ENCODE data around the gene PSMA3. TPM values are rescaled to one million over a fixed set of nuclear protein-coding genes. Genes with fewer than 3 reads are reported as not detected.

PSMA3 gene
- total and polyA plus RNA-seq, 9 of the 15 experiments (the other 6 are each of a cell fraction or from before 2014, with no cell fraction given): 129 to 786 (median 319) TPM

DNA sequence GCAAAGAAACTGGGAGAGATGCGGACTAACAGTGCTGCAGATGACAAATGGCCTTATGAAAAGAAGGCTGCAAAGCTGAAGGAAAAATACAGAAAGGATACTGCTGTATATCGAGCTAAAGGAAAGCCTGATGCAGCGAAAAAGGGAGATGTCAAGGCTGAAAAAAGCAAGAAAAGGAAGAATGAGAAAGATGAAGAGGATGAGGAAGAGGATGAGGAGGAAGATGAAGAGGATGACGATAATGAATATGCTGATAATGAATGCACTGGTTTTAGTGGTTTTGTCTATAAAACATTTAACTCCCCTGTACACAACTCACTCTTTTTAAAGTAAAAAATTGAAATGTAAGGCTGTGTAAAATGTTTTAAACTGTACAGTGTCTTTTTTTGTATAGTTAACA is 40.5 kb downstream of the PSMA3 start (continued):
- no peak for TF ChIP-seq ZNF347 (CRISPR knock-in tag; IDR thresholded peaks at IDR 0.05; ENCODE audit: low read depth)

DNA sequence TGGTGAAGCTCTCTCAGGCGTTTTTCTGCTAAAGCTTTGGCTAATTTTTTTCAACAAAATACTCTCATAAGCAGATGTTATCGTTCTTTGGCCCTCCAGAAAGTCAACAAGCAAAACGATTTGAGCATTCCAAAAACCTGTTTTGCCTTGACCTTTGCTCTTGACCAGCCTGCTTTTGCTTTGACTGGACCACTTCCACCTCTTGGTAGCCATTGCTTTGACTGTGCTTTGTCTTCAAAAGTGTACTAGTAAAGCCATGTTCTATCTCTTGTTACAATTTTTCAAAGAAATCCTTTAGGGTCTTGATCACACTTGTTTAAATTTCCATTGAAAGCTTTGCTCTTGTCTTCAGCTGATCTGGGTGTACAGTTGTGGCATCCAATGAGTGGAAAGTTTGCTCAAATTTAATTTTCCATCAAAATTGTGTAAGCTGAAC is 43.0 kb downstream of the PSMA3 start:
- no TSS peak for BruUV-seq (replicated peaks)
- FAIRE-seq: no peak
- Histone ChIP-seq H3K79me2 (ENCODE audit: control insufficient read depth, insufficient read depth, low read length) (peaks cover 71% of the 10 kb centered on the region), H3K36me3 (ENCODE audit: control insufficient read depth, insufficient read depth, low read length) (peaks cover 95% of the 10 kb centered on the region), H3K9me1 (ENCODE audit: control insufficient read depth, insufficient read depth, low read length) (no peaks in the 10 kb centered on the region), H3K4me2 (ENCODE audit: insufficient read depth, low read length) (no peak overlapping the region), H3K27ac (ENCODE audit: extremely low read depth, low read depth, low read length) (no peak overlapping the region), H4K20me1 (replicated peaks; ENCODE audit: control insufficient read depth, insufficient read depth, low read length) (no peaks in the 10 kb centered on the region), H3K9me3 (replicated peaks; ENCODE audit: control insufficient read depth, insufficient read depth, low read depth, low read length) (no peaks in the 10 kb centered on the region), H3K4me1 (replicated peaks in 1 of 2; ENCODE audit: control insufficient read depth in 2 of 2, insufficient read depth in 2 of 2, low read length in 2 of 2) (peaks cover 0 to 6% of the 10 kb centered on the region in 2 experiments; a peak in 3 of 5 replicates), H3K4me3 (no peak overlapping the region), H3K27me3 (ENCODE audit: control insufficient read depth in 2 of 2, insufficient read depth in 2 of 2, low read length in 2 of 2) (no peaks in the 10 kb centered on the region), H2AFZ (ENCODE audit: low read depth, low read length) (no peak overlapping the region), H3K9ac (ENCODE audit: insufficient read depth in 1 of 2, low read depth in 2 of 2, low read length in 2 of 2) (no peak overlapping the region)
- CTCF ChIA-PET (ENCODE audit: low intra/inter-chr PET ratio): no interaction called here
- ATAC-seq: no peak
- in situ Hi-C loops (cut with MboI): no loop called here
- POLR2A ChIA-PET: interaction anchor here (1.1 to 1.8 kb wide), 3 partner anchors 10 to 13 kb away, joined by 3 to 5 read pairs (median 5); partner anchors contain the start of gene ARID4A
- WGBS (ENCODE audit: insufficient coverage, low coverage, missing lambda C conversion rate): 48% methylated on average over 3 of the region's 3 CpGs
- intact Hi-C loops (cut with micrococcal nuclease): no loop called here
- no peak for DNase-seq (ENCODE audit: extremely low read depth in 1 of 4, low spot score in 3 of 4)
- no peak for TF ChIP-seq RBM25 (IDR thresholded peaks at IDR 0.05; ENCODE audit: low read depth, low read length, severe bottlenecking)
- TF ChIP-seq TCF7L2 (IDR thresholded peaks at IDR 0.05; ENCODE audit: low read depth, low read length): no peak
- no peak for TF ChIP-seq TEAD1 (CRISPR knock-in tag; IDR thresholded peaks at IDR 0.05)
- TF ChIP-seq PTBP1 (IDR thresholded peaks at IDR 0.05; ENCODE audit: low read depth, low read length): no peak
- TF ChIP-seq, protein P1, sequence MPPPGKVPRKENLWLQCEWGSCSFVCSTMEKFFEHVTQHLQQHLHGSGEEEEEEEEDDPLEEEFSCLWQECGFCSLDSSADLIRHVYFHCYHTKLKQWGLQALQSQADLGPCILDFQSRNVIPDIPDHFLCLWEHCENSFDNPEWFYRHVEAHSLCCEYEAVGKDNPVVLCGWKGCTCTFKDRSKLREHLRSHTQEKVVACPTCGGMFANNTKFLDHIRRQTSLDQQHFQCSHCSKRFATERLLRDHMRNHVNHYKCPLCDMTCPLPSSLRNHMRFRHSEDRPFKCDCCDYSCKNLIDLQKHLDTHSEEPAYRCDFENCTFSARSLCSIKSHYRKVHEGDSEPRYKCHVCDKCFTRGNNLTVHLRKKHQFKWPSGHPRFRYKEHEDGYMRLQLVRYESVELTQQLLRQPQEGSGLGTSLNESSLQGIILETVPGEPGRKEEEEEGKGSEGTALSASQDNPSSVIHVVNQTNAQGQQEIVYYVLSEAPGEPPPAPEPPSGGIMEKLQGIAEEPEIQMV (tag; conservative IDR thresholded peaks at IDR 0.05; ENCODE audit: low read depth): no peak
- no peak for TF ChIP-seq SREBF2 (CRISPR knock-in tag; IDR thresholded peaks at IDR 0.05)
- no peak for TF ChIP-seq ZNF77 (CRISPR knock-in tag; IDR thresholded peaks at IDR 0.05)
- TF ChIP-seq ZNF134 (CRISPR knock-in tag; conservative IDR thresholded peaks at IDR 0.05): no peak
- no peak for TF ChIP-seq NR2C1 (IDR thresholded peaks at IDR 0.05)
- TF ChIP-seq NR2C1 (tag; IDR thresholded peaks at IDR 0.05): no peak
- no peak for TF ChIP-seq KDM1A (IDR thresholded peaks at IDR 0.05)
- no peak for TF ChIP-seq SUPT5H (IDR thresholded peaks at IDR 0.05)
- no peak for TF ChIP-seq ZNF232 (CRISPR knock-in tag; IDR thresholded peaks at IDR 0.05)
- TF ChIP-seq, protein P2, sequence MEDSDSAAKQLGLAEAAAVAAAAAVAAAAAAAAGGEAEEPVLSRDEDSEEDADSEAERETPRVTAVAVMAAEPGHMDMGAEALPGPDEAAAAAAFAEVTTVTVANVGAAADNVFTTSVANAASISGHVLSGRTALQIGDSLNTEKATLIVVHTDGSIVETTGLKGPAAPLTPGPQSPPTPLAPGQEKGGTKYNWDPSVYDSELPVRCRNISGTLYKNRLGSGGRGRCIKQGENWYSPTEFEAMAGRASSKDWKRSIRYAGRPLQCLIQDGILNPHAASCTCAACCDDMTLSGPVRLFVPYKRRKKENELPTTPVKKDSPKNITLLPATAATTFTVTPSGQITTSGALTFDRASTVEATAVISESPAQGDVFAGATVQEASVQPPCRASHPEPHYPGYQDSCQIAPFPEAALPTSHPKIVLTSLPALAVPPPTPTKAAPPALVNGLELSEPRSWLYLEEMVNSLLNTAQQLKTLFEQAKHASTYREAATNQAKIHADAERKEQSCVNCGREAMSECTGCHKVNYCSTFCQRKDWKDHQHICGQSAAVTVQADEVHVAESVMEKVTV (CRISPR knock-in tag; IDR thresholded peaks at IDR 0.05): no peak
- no peak for TF ChIP-seq KLF13 (tag; IDR thresholded peaks at IDR 0.05; ENCODE audit: borderline replicate concordance, low read depth)
- TF ChIP-seq, protein P3, sequence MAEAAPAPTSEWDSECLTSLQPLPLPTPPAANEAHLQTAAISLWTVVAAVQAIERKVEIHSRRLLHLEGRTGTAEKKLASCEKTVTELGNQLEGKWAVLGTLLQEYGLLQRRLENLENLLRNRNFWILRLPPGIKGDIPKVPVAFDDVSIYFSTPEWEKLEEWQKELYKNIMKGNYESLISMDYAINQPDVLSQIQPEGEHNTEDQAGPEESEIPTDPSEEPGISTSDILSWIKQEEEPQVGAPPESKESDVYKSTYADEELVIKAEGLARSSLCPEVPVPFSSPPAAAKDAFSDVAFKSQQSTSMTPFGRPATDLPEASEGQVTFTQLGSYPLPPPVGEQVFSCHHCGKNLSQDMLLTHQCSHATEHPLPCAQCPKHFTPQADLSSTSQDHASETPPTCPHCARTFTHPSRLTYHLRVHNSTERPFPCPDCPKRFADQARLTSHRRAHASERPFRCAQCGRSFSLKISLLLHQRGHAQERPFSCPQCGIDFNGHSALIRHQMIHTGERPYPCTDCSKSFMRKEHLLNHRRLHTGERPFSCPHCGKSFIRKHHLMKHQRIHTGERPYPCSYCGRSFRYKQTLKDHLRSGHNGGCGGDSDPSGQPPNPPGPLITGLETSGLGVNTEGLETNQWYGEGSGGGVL (CRISPR knock-in tag; IDR thresholded peaks at IDR 0.05): no peak
- no peak for TF ChIP-seq NELFE (IDR thresholded peaks at IDR 0.05; ENCODE audit: insufficient read depth, insufficient read length)
- no peak for TF ChIP-seq NBN (IDR thresholded peaks at IDR 0.05; ENCODE audit: low read depth)

All from K562 (cell line).